Measurements from ENCODE around the gene CLSTN3.
A peak's percentile ranks its signal among the peaks of the same experiment; 100 is the strongest.
"Not testable (repeated sequence)": the region's sequence is repeated elsewhere in the genome, so short reads cannot be mapped to it uniquely, and the experiment has no call there.

CLSTN3 gene

GRCh38 chr12:7178481-7178880 is 48.3 kb downstream of the CLSTN3 start:
- Histone ChIP-seq H3K36me3 (ENCODE audit: control insufficient read depth, low read depth, low read length) (no peaks in the 10 kb centered on the region), H3K4me3 (ENCODE audit: low read length) (no peak overlapping the region), H3K4me1 (ENCODE audit: control insufficient read depth, low read depth, low read length) (no peaks in the 10 kb centered on the region), H3K9ac (ENCODE audit: low read length) (no peak overlapping the region), H3K27me3 (ENCODE audit: control insufficient read depth, insufficient read depth, low read length) (no peaks in the 10 kb centered on the region), H3K27ac (ENCODE audit: low read length) (no peak overlapping the region), H3K9me3 (ENCODE audit: control insufficient read depth, low read depth, low read length) (peaks cover 4% of the 10 kb centered on the region)

- Histone ChIP-seq H3K9ac (ENCODE audit: low read length) (no peak overlapping the region), H3K4me1 (ENCODE audit: control insufficient read depth, low read depth, low read length) (no peaks in the 10 kb centered on the region), H3K4me3 (ENCODE audit: low read length) (no peak overlapping the region), H3K27me3 (ENCODE audit: control insufficient read depth, insufficient read depth, low read length) (no peaks in the 10 kb centered on the region), H3K36me3 (ENCODE audit: control insufficient read depth, low read depth, low read length) (no peaks in the 10 kb centered on the region), H3K9me3 (ENCODE audit: control insufficient read depth, low read depth, low read length) (peaks cover 4% of the 10 kb centered on the region), H3K27ac (ENCODE audit: low read length) (no peak overlapping the region)
These were observed 50.5 kb downstream of the CLSTN3 start for GRCh38 chr12:7180685-7181084.

DNA sequence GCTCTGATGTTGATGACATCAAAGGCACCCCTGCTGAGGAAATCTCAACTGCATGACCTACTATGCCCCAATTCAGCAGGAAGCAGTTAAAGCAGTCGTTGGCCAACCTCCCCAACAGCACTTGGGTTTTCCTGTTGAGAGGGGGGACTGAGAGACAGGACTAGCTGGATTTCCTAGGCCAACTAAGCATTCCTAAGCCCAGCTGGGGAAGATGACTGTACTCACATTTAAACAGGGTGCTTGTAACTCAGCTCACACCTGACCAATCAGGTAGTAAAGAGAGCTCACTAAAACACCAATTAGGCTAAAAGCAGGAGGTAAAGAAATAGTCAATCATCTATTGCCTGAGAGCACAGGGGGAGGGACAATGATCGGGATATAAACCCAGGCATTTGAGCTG is 55.9 kb downstream of the CLSTN3 start:
- not testable (repeated sequence) for H3K9ac ChIP-seq (ENCODE audit: low read length); H3K36me3 ChIP-seq (ENCODE audit: control insufficient read depth, low read depth, low read length); H3K9me3 ChIP-seq (ENCODE audit: control insufficient read depth, low read depth, low read length); H3K27me3 ChIP-seq (ENCODE audit: control insufficient read depth, insufficient read depth, low read length); H3K27ac ChIP-seq (ENCODE audit: low read length); H3K4me3 ChIP-seq (ENCODE audit: low read length)
- peaks cover 15% of the 10 kb centered on the region for H3K4me1 ChIP-seq (ENCODE audit: control insufficient read depth, low read depth, low read length)

DNA sequence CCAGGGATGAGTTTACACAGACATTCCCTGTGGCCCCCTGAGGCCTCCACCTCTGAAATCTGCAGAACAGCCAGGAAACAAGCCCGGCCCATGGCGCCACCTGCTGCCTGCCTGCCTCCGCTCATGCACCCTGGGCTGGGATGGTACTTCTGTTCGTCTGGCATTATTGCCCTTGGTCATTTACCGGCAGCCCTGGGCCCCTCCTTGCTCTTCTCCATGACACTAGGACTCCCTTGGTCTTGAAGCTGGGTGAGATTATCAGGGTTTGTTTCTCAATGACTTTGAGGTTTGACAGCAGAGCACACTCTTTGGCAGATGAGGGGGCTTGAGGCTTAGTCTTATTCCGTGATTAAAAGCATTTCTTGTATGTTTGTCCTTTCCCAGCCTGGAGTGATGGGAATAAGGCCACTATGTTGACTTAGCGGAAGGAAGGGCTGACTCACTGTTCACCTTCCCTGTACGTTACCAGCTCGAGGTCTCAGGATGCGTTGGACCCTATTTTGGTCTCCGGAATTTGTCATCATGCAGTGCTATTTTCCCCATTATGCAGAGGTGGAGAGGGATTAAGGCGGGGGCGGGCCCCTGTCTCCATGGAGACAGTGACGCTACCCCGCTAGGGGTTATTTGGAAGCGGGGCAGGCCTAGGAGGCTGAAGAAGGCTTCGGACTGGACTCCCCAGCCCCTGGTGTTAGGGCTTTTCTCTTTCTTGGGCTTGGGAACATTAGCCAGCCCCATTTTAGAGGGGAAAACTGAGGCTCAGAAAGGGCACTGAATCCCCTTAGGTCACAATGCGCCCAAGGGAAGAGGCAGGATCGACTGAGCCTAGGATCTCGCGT is 58.6 kb downstream of the CLSTN3 start:
- Histone ChIP-seq H3K27me3 (ENCODE audit: control insufficient read depth, insufficient read depth, low read length) (no peaks in the 10 kb centered on the region), H3K27ac (ENCODE audit: low read length) (no peak overlapping the region), H3K4me1 (ENCODE audit: control insufficient read depth, low read depth, low read length) (peaks cover 15% of the 10 kb centered on the region), H3K4me3 (ENCODE audit: low read length) (peak overlapping the region; percentile 71), H3K36me3 (ENCODE audit: control insufficient read depth, low read depth, low read length) (peaks cover 20% of the 10 kb centered on the region), H3K9ac (ENCODE audit: low read length) (peak overlapping the region; percentile 83), H3K9me3 (ENCODE audit: control insufficient read depth, low read depth, low read length) (no peaks in the 10 kb centered on the region)

GRCh38 chr12:7189398-7190267 is 59.5 kb downstream of the CLSTN3 start, which contains the start of gene PEX5:
PEX5 (plus strand) TSS chr12:7189686; CDS start chr12:7190378, 692 bp downstream.
- peaks cover 22% of the 10 kb centered on the region for H3K36me3 ChIP-seq (ENCODE audit: control insufficient read depth, low read depth, low read length)
- no peaks in the 10 kb centered on the region for H3K9me3 ChIP-seq (ENCODE audit: control insufficient read depth, low read depth, low read length)
- peak within 1 kb of the TSS; percentile 71 for H3K4me3 ChIP-seq (ENCODE audit: low read length)
- no peaks in the 10 kb centered on the region for H3K27me3 ChIP-seq (ENCODE audit: control insufficient read depth, insufficient read depth, low read length)
- H3K27ac ChIP-seq (ENCODE audit: low read length) = no peak within 1 kb of the TSS
- peaks cover 15% of the 10 kb centered on the region for H3K4me1 ChIP-seq (ENCODE audit: control insufficient read depth, low read depth, low read length)
- peak within 1 kb of the TSS; percentile 83 for H3K9ac ChIP-seq (ENCODE audit: low read length)

DNA sequence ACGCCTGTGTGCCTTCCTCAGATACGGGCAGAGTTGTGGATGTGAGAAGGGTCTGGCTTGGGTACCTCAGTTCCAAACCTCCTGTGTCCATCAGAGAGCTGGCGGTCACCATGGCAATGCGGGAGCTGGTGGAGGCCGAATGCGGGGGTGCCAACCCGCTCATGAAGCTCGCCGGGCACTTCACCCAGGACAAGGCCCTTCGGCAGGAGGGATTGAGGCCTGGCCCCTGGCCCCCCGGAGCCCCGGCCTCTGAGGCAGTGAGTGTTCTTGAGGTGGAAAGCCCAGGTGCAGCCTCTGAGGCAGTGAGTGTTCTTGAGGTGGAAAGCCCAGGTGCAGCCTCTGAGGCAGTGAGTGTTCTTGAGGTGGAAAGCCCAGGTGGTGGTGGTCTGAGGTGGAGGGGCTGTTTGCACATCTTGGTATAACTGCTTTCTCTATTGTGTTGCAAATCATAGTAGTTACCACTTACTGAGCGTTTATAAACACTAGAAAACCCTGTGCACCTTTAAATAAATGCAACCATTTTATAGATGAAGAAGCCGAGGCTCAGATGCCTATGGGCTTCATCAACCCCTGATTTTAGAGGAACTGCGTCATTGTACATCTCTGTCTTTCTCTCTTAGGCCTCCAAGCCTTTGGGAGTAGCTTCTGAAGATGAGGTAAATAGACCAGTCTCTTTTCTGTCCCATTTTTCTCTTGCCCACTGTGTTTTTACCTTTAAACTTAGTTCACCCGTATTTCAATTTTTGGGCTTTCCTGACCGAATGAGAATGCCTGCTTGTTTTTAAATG is 60.3 kb downstream of the CLSTN3 start:
- no peaks in the 10 kb centered on the region for H3K9me3 ChIP-seq (ENCODE audit: control insufficient read depth, low read depth, low read length)
- no peak overlapping the region for H3K27ac ChIP-seq (ENCODE audit: low read length)
- H3K9ac ChIP-seq (ENCODE audit: low read length) = peak overlapping the region; percentile 83
- H3K27me3 ChIP-seq (ENCODE audit: control insufficient read depth, insufficient read depth, low read length) = no peaks in the 10 kb centered on the region
- H3K4me1 ChIP-seq (ENCODE audit: control insufficient read depth, low read depth, low read length) = peaks cover 15% of the 10 kb centered on the region
- peak overlapping the region; percentile 71 for H3K4me3 ChIP-seq (ENCODE audit: low read length)
- peaks cover 22% of the 10 kb centered on the region for H3K36me3 ChIP-seq (ENCODE audit: control insufficient read depth, low read depth, low read length)

- Histone ChIP-seq H3K9me3 (ENCODE audit: control insufficient read depth, low read depth, low read length) (no peaks in the 10 kb centered on the region), H3K27ac (ENCODE audit: low read length) (no peak overlapping the region), H3K4me1 (ENCODE audit: control insufficient read depth, low read depth, low read length) (peaks cover 10% of the 10 kb centered on the region), H3K27me3 (ENCODE audit: control insufficient read depth, insufficient read depth, low read length) (no peaks in the 10 kb centered on the region), H3K9ac (ENCODE audit: low read length) (no peak overlapping the region), H3K36me3 (ENCODE audit: control insufficient read depth, low read depth, low read length) (peaks cover 22% of the 10 kb centered on the region), H3K4me3 (ENCODE audit: low read length) (no peak overlapping the region)
These were observed 63.5 kb downstream of the CLSTN3 start for GRCh38 chr12:7193674-7194073.

DNA sequence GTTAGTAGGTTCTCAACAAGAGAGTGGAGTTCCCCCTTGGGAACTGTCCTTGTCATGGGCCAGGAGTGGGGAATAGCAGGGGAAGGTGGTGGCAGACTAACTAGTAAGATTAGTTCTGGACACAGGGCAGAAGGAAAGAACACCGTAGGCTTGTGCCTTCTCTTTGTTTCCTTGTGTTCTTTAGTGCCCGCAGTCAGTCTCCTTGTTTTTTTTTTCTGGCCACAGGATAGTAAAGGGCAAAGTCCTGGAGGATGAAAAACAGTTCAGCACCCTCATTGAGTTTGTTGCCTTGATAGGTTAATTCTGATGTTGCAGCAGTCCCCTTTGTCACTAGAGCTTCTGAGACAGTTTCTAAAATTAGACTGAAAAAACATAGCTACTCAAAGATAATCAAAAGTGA is 67.7 kb downstream of the CLSTN3 start:
- peaks cover 26% of the 10 kb centered on the region for H3K36me3 ChIP-seq (ENCODE audit: control insufficient read depth, low read depth, low read length)
- H3K9me3 ChIP-seq (ENCODE audit: control insufficient read depth, low read depth, low read length) = no peaks in the 10 kb centered on the region
- H3K9ac ChIP-seq (ENCODE audit: low read length) = no peak overlapping the region
- no peak overlapping the region for H3K4me3 ChIP-seq (ENCODE audit: low read length)
- no peaks in the 10 kb centered on the region for H3K4me1 ChIP-seq (ENCODE audit: control insufficient read depth, low read depth, low read length)
- no peak overlapping the region for H3K27ac ChIP-seq (ENCODE audit: low read length)
- no peaks in the 10 kb centered on the region for H3K27me3 ChIP-seq (ENCODE audit: control insufficient read depth, insufficient read depth, low read length)

GRCh38 chr12:7203109-7203508 is 72.9 kb downstream of the CLSTN3 start:
- H3K36me3 ChIP-seq (ENCODE audit: control insufficient read depth, low read depth, low read length) = peaks cover 64% of the 10 kb centered on the region
- H3K27ac ChIP-seq (ENCODE audit: low read length) = no peak overlapping the region
- no peak overlapping the region for H3K4me3 ChIP-seq (ENCODE audit: low read length)
- H3K9ac ChIP-seq (ENCODE audit: low read length) = no peak overlapping the region
- no peaks in the 10 kb centered on the region for H3K4me1 ChIP-seq (ENCODE audit: control insufficient read depth, low read depth, low read length)
- no peaks in the 10 kb centered on the region for H3K9me3 ChIP-seq (ENCODE audit: control insufficient read depth, low read depth, low read length)
- no peaks in the 10 kb centered on the region for H3K27me3 ChIP-seq (ENCODE audit: control insufficient read depth, insufficient read depth, low read length)

DNA sequence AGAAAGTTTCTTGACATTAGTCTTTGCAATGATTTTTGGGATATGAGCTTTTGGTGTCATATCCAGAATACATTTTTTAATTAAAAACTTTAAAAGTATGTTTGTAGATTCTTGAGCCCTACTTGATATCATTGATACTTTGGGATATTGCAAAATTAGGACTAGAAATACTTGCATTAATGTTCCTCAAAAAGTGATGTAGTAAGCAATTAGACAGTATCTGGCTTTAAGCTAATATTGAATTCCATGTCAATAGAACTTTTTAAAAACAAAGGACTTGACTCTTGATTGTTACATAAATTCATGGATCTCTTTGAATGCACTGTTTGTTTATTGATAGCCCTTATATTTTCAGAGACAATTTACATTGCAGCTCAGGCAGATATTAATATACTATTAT is 74.9 kb downstream of the CLSTN3 start:
- Histone ChIP-seq H3K4me3 (ENCODE audit: low read length) (no peak overlapping the region), H3K36me3 (ENCODE audit: control insufficient read depth, low read depth, low read length) (peaks cover 84% of the 10 kb centered on the region), H3K27ac (ENCODE audit: low read length) (no peak overlapping the region)

DNA sequence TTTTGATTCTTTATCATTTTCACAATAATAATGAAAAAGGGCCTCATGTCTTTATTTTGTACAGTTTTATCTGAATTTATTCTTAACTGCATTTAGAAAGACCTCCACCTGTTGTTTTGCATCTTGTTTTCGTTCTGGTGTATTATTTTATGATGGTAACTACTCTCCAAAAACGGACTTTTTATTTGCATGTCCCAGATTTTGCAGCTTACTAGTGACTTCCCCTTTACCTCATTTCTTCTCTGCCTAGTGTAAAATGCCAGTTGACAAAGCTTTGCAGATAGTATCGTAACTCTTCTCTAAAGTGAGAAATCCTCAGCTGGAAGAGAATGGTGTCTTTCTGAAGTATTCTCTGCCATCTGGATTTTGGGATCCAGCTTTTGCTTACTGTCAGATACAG is 76.5 kb downstream of the CLSTN3 start:
- Histone ChIP-seq H3K9me3 (ENCODE audit: control insufficient read depth, low read depth, low read length) (peaks cover 8% of the 10 kb centered on the region), H3K4me3 (ENCODE audit: low read length) (no peak overlapping the region), H3K27ac (ENCODE audit: low read length) (no peak overlapping the region), H3K9ac (ENCODE audit: low read length) (no peak overlapping the region), H3K27me3 (ENCODE audit: control insufficient read depth, insufficient read depth, low read length) (no peaks in the 10 kb centered on the region), H3K36me3 (ENCODE audit: control insufficient read depth, low read depth, low read length) (peaks cover 92% of the 10 kb centered on the region), H3K4me1 (ENCODE audit: control insufficient read depth, low read depth, low read length) (no peaks in the 10 kb centered on the region)

More for the DNA sequence above, 74.9 kb downstream of the CLSTN3 start:
- H3K9ac ChIP-seq (ENCODE audit: low read length) = no peak overlapping the region
- no peaks in the 10 kb centered on the region for H3K27me3 ChIP-seq (ENCODE audit: control insufficient read depth, insufficient read depth, low read length)
- H3K4me1 ChIP-seq (ENCODE audit: control insufficient read depth, low read depth, low read length) = no peaks in the 10 kb centered on the region
- no peaks in the 10 kb centered on the region for H3K9me3 ChIP-seq (ENCODE audit: control insufficient read depth, low read depth, low read length)
